ENCODE measurements around the gene DNAJB12.

Gene DNAJB12

DNA sequence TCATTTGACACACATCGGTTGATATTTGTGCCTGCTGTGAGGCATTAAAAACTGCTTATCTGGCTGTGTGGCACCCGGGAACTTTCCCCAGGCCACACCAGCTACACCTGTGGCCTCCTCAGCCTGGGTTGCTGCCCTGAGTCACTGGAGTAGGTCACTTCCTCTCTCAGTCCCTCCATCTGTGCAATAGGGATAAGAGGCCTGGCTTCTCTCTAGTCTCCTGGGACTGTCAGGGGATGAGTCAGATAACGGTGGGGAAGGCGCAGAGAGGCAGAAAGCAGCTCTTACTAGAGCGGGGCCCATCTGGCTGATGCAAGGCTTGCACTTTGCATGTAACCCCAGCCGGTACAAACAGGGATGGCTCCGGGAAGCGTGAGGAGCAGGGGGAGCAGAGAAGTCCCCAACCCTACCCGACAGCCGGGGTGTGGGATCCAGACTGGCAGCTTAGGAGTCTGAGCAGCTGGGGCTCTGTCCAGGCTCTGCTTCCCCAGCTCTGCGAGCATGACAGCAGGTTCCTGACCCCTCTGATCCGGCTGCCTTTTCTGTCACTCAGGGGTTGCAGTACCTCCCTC is 34.0 kb downstream of the DNAJB12 start:
- TF ChIP-seq, protein P1, sequence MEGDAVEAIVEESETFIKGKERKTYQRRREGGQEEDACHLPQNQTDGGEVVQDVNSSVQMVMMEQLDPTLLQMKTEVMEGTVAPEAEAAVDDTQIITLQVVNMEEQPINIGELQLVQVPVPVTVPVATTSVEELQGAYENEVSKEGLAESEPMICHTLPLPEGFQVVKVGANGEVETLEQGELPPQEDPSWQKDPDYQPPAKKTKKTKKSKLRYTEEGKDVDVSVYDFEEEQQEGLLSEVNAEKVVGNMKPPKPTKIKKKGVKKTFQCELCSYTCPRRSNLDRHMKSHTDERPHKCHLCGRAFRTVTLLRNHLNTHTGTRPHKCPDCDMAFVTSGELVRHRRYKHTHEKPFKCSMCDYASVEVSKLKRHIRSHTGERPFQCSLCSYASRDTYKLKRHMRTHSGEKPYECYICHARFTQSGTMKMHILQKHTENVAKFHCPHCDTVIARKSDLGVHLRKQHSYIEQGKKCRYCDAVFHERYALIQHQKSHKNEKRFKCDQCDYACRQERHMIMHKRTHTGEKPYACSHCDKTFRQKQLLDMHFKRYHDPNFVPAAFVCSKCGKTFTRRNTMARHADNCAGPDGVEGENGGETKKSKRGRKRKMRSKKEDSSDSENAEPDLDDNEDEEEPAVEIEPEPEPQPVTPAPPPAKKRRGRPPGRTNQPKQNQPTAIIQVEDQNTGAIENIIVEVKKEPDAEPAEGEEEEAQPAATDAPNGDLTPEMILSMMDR (IDR thresholded peaks at IDR 0.05; ENCODE audit: control insufficient read depth, insufficient read depth, low read depth, low read length, missing control alignments), result no peak
- peak; percentile 99 for DNase-seq (ENCODE audit: low read depth)
- no peak overlapping the region for H3K4me3 ChIP-seq (ENCODE audit: control insufficient read depth, low read depth, low read length)

DNA sequence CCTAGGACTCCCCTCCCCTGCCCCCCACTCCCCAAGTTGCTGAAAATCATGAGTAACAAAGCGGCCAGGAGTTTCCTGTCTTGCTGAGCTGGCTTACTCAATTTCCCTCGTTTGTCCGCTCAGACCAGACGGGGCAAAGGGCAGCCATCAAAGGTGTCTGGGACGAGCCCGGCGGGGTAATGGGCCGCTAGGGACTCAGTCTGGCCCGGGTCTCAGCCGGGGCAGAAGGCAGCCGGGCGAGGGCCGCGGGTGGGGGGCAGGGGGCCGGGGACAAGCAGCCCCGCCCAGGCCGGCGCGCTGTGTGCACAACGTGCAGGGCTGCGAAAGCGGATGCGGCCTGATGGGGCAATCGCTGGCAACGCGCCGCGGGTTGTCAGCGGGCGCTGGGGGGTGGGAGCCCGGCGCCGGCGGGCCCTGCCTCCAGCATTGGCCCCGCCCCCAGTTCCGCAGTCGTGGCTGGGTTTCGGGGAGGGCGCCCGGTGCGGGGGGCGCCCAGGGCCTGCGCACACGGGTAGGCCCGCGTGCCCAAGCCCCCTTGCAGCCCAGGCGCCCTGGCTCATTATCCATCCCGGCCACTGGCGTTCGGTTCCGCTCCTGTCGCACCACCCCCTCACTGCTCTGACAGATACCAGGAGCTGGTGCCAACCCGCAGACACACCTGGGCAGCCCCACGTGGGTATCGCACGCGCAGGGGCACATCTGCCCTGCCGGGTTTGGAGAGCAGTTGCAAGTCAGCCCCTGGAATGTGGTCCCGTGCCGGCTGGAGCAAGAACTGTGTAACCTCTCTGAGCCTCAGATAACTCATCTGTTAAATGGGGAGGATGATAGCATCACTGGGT is 35.1 kb downstream of the DNAJB12 start:
- peak overlapping the region; percentile 27 for H3K4me3 ChIP-seq (ENCODE audit: control insufficient read depth, low read depth, low read length)
- TF ChIP-seq, protein P1 (IDR thresholded peaks at IDR 0.05; ENCODE audit: control insufficient read depth, insufficient read depth, low read depth, low read length, missing control alignments), result no peak
- DNase-seq (ENCODE audit: low read depth), result peak; percentile 71

DNA sequence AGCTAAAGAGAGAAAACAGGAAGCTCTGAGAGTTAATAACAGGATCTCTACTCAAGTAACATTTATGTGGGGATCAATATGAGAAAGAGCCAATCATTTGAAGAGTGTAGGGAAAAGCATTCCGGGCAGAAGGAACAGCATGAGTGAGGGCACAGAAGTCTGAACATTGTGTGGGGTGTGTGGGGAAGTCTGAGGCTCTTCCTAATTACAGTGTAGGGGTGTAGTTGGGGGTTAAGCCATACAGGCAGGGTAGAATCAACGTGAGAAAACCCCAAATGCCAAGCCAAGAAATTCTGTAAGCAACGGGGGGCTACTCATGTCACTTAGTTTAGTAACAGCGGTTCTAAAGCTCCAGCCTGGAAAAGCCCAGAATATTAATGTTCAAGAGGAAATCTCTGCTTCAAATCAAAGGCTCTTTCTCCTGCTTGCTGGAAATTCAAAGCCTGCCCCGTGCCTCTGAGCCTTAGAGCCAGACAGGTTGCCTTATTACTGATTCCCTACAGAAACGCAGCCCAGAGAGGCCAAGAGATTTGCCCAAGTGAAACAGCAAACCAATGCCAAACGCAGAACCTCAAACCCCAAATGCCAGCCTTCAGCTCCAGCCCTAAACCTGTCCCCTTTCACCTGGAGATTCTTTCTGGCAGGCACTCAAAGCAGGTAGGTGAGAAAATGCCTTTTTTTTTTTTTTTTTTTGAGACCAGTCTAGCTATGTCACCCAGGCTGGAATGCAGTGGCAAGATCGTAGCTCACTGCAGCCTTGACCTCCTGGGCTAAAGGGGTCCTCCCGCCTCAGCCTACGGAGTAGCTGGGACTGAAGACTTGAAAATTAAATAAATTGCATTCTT is 36.1 kb downstream of the DNAJB12 start:
- no peak for DNase-seq (ENCODE audit: low read depth)
- TF ChIP-seq, protein P1 (IDR thresholded peaks at IDR 0.05; ENCODE audit: control insufficient read depth, insufficient read depth, low read depth, low read length, missing control alignments), result no peak
- H3K4me3 ChIP-seq (ENCODE audit: control insufficient read depth, low read depth, low read length), result no peak overlapping the region; the same call in 1 of the 2 replicates

DNA sequence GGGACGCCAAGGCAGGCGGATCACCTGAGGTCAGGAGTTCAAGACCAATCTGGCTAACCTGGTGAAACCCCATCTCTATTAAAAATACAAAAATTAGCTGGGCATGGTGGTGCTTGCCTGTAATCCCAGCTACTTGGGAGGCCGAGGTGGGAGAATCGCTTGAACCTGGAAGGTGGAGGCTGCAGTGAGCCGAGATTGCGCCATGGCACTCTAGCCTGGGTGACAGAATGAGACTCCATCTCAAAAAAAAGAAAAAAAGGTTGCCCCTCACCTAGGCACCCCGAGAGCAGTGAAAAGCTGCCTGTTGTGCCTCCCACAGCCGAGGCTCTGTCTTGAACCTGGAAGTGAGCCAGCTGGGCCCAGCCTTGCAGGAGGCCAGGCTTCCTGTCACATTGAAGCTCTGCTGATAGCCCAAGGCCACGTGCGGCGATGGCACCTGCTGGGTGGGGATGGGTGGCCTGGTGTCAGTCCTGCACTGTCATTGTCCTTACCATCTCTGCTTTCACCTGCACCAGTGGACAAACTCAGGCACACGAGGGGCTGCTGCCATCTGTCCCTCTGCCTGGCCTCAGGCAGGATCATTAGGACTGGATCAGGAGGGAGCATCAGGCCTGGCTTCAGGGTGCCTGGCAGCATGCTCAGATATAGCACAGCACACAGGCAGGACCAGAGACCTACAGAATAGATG is 37.8 kb downstream of the DNAJB12 start:
- H3K4me3 ChIP-seq (ENCODE audit: control insufficient read depth, low read depth, low read length), result no peak overlapping the region
- no peak for DNase-seq (ENCODE audit: low read depth)
- TF ChIP-seq, protein P1 (IDR thresholded peaks at IDR 0.05; ENCODE audit: control insufficient read depth, insufficient read depth, low read depth, low read length, missing control alignments), result no peak

DNA sequence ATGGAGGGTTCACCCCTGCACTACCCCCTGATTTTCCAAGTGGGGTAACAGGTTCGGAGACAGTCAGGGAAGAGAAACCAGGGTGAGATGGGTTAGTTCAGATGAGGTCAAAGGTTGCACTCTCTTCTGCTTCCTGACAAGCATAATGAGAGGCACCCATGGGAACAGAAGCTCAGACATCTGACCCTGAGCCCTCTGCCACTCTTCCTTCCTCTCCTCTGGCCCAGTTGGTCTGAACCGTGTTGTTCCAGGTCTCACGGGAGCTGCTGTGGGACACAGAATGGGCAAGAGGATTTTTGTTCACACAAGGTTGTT is 38.4 kb downstream of the DNAJB12 start:
- no peak overlapping the region for H3K4me3 ChIP-seq (ENCODE audit: control insufficient read depth, low read depth, low read length)
- TF ChIP-seq, protein P1 (IDR thresholded peaks at IDR 0.05; ENCODE audit: control insufficient read depth, insufficient read depth, low read depth, low read length, missing control alignments), result no peak
- no peak for DNase-seq (ENCODE audit: low read depth)
